ENCODE results near the gene GPER1.

GPER1 gene

GRCh38 chr7:1097120-1097504 is 9.2 kb downstream of the GPER1 start:
- H3K27me3 ChIP-seq (ENCODE audit: control insufficient read depth, insufficient read depth, low read length), result no peaks in the 10 kb centered on the region
- H3K4me3 ChIP-seq (ENCODE audit: low read length), result no peak overlapping the region
- H3K36me3 ChIP-seq (ENCODE audit: control insufficient read depth, insufficient read depth, low read length), result no peaks in the 10 kb centered on the region; the same call in 1 of the 2 replicates
- WGBS (ENCODE audit: insufficient coverage, insufficient read length), result no CpG with 5 or more reads among the region's 13 CpGs
- no peaks in the 10 kb centered on the region for H3K9me3 ChIP-seq (ENCODE audit: control insufficient read depth, insufficient read depth, low read length)
- no peak for DNase-seq (ENCODE audit: low read depth, low spot score)
- no peaks in the 10 kb centered on the region; the same call in 1 of the 2 replicates for H3K4me1 ChIP-seq (ENCODE audit: control insufficient read depth, insufficient read depth, low read length)
- no peak overlapping the region for H3K27ac ChIP-seq (ENCODE audit: low read length)

DNA sequence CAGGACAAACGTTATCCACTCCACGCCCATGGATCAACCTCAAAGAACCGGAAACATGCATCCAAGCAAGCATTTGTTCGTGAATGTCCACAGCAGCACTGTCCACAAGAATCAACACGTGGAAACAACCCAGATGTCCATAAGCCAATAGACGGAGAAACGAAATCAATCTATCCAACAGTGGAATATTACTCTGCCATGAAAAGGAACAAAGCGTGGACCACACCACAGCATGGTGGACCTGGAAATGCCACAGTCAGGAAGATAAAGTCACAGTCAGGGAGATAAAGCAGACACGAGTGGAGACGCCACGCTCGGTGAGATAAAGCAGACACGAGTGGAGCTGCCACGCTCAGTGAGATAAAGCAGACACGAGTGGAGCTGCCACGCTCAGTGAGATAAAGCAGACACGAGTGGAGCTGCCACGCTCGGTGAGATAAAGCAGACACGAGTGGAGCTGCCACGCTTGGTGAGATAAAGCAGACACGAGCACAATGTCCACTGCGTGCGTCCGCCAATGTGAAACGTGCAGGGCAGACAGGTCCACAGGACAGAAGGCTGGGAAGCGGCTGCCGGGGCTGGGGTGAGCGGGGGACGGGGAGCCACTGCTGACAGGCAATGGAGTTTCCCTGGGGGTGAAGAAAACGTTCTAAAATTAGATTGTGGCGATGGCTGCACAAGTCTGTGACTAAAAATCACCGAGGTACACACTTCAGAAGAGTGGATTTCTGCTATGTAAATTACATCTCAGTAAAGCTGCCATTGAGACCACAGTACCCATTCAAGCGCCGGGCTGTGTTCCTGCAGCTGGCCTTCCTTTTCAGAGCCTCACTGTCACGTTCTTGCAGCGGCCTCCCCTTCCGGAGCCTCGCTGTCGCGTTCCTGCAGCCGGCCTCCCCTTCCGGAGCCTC is 10.6 kb downstream of the GPER1 start:
- no CpG with 5 or more reads among the region's 43 CpGs for WGBS (ENCODE audit: insufficient coverage, insufficient read length)
- H3K4me1 ChIP-seq (ENCODE audit: control insufficient read depth, insufficient read depth, low read length), result no peaks in the 10 kb centered on the region; the same call in 1 of the 2 replicates

DNA sequence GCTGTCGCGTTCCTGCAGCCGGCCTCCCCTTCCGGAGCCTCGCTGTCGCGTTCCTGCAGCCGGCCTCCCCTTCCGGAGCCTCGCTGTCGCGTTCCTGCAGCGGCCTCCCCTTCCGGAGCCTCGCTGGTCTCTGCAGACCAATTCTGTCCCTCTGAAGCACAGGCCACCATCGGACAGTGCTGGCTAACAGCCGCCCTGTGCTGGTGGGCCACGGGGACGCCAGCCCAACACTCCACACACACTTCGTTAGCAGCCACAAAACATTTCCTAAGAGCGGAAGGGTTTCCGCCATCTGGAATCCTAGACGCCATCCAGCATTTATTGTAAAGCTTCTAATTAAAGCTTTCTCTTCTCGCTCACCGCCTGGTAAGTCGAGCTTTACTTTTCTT is 11.2 kb downstream of the GPER1 start:
- no peaks in the 10 kb centered on the region; the same call in 1 of the 2 replicates for H3K4me1 ChIP-seq (ENCODE audit: control insufficient read depth, insufficient read depth, low read length)
- no peaks in the 10 kb centered on the region for H3K9me3 ChIP-seq (ENCODE audit: control insufficient read depth, insufficient read depth, low read length)
- DNase-seq (ENCODE audit: low read depth, low spot score), result no peak
- H3K27me3 ChIP-seq (ENCODE audit: control insufficient read depth, insufficient read depth, low read length), result no peaks in the 10 kb centered on the region
- no peak overlapping the region for H3K4me3 ChIP-seq (ENCODE audit: low read length)
- no CpG with 5 or more reads among the region's 26 CpGs for WGBS (ENCODE audit: insufficient coverage, insufficient read length)
- H3K27ac ChIP-seq (ENCODE audit: low read length), result no peak overlapping the region
- no peaks in the 10 kb centered on the region; the same call in 1 of the 2 replicates for H3K36me3 ChIP-seq (ENCODE audit: control insufficient read depth, insufficient read depth, low read length)

More for the DNA sequence above, 10.6 kb downstream of the GPER1 start:
- H3K36me3 ChIP-seq (ENCODE audit: control insufficient read depth, insufficient read depth, low read length), result no peaks in the 10 kb centered on the region; the same call in 1 of the 2 replicates
- no peaks in the 10 kb centered on the region for H3K27me3 ChIP-seq (ENCODE audit: control insufficient read depth, insufficient read depth, low read length)
- no peak overlapping the region for H3K27ac ChIP-seq (ENCODE audit: low read length)
- H3K9me3 ChIP-seq (ENCODE audit: control insufficient read depth, insufficient read depth, low read length), result no peaks in the 10 kb centered on the region
- H3K4me3 ChIP-seq (ENCODE audit: low read length), result no peak overlapping the region
- no peak for DNase-seq (ENCODE audit: low read depth, low spot score)

- DNase-seq (ENCODE audit: low read depth, low spot score), result no peak
- H3K9me3 ChIP-seq (ENCODE audit: control insufficient read depth, insufficient read depth, low read length), result no peaks in the 10 kb centered on the region
- no peak overlapping the region for H3K27ac ChIP-seq (ENCODE audit: low read length)
- no peak overlapping the region for H3K4me3 ChIP-seq (ENCODE audit: low read length)
- WGBS (ENCODE audit: insufficient coverage, insufficient read length), result no CpG with 5 or more reads among the region's 16 CpGs
- no peaks in the 10 kb centered on the region; the same call in 1 of the 2 replicates for H3K4me1 ChIP-seq (ENCODE audit: control insufficient read depth, insufficient read depth, low read length)
- H3K27me3 ChIP-seq (ENCODE audit: control insufficient read depth, insufficient read depth, low read length), result no peaks in the 10 kb centered on the region
- no peaks in the 10 kb centered on the region; the same call in 1 of the 2 replicates for H3K36me3 ChIP-seq (ENCODE audit: control insufficient read depth, insufficient read depth, low read length)
Observed at GRCh38 chr7:1099637-1100036, 11.7 kb downstream of the GPER1 start.

DNA sequence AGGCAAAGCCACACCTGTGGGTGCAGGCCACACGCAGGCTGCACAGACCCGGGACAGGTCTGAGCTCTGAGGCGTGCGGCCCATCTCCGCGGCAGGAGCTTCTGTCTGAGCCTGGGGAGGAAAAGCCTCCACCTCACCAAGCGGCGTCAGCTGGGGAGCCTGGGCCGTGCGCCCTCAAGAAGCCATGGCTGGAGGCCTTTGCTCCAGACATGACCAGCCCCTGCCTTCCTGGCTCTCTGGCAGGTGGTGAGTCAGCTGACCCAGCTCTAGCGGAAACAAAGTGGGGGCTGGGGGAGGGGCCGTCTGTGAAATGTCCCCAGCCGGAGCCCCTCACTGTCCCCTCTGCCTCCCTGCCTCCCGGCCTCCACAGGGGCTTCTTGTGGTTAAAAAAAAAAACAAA is 12.5 kb downstream of the GPER1 start:
- WGBS (ENCODE audit: insufficient coverage, insufficient read length), result no CpG with 5 or more reads among the region's 14 CpGs
- no peak for DNase-seq (ENCODE audit: low read depth, low spot score)

DNA sequence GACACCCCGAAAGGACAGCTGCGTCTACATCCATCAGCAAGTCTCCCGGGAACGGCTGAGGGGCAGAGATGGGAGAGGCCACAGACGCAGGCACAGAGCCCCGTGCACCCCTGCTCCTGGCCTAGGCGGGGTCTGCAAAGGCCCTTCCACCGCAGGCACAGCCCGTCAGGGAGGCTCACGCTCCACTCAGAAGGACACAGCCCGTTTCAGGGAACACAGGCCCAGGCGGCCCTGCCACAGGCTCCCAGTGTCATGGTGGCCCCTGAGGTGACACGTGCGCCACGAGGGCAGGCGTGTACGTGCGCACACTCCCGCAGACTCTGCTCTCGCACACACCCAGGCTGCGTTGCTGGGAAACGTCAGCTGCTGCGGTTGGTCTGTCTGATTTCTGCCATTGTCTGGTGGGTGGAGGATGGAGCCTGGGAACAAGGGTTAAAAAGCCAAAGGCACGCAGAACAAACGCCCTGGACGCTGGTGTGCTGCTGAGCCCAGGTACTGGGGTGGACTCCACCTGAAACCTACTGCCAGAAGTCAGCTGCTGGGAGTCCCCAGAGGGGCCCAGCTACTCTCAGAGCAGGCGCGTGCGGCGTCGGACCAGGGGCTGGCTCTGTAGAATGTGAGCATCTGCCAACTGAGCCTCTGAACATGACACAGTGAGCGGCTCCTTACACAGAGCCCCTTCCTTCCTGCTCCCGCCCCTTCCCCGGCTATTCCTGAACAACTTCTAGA is 13.1 kb downstream of the GPER1 start:
- no CpG with 5 or more reads among the region's 34 CpGs for WGBS (ENCODE audit: insufficient coverage, insufficient read length)
- H3K4me3 ChIP-seq (ENCODE audit: low read length), result no peak overlapping the region
- no peaks in the 10 kb centered on the region; the same call in 1 of the 2 replicates for H3K36me3 ChIP-seq (ENCODE audit: control insufficient read depth, insufficient read depth, low read length)
- no peaks in the 10 kb centered on the region for H3K27me3 ChIP-seq (ENCODE audit: control insufficient read depth, insufficient read depth, low read length)
- no peaks in the 10 kb centered on the region for H3K9me3 ChIP-seq (ENCODE audit: control insufficient read depth, insufficient read depth, low read length)
- no peak for DNase-seq (ENCODE audit: low read depth, low spot score)
- H3K4me1 ChIP-seq (ENCODE audit: control insufficient read depth, insufficient read depth, low read length), result no peaks in the 10 kb centered on the region; the same call in 1 of the 2 replicates
- H3K27ac ChIP-seq (ENCODE audit: low read length), result no peak overlapping the region

More for the DNA sequence above, 12.5 kb downstream of the GPER1 start:
- H3K9me3 ChIP-seq (ENCODE audit: control insufficient read depth, insufficient read depth, low read length), result no peaks in the 10 kb centered on the region
- no peaks in the 10 kb centered on the region; the same call in 1 of the 2 replicates for H3K4me1 ChIP-seq (ENCODE audit: control insufficient read depth, insufficient read depth, low read length)
- H3K36me3 ChIP-seq (ENCODE audit: control insufficient read depth, insufficient read depth, low read length), result no peaks in the 10 kb centered on the region; the same call in 1 of the 2 replicates
- no peaks in the 10 kb centered on the region for H3K27me3 ChIP-seq (ENCODE audit: control insufficient read depth, insufficient read depth, low read length)
- no peak overlapping the region for H3K4me3 ChIP-seq (ENCODE audit: low read length)
- no peak overlapping the region for H3K27ac ChIP-seq (ENCODE audit: low read length)

- no CpG with 5 or more reads among the region's 47 CpGs for WGBS (ENCODE audit: insufficient coverage, insufficient read length)
- no peak overlapping the region for H3K27ac ChIP-seq (ENCODE audit: low read length)
- no peaks in the 10 kb centered on the region; the same call in 1 of the 2 replicates for H3K36me3 ChIP-seq (ENCODE audit: control insufficient read depth, insufficient read depth, low read length)
Observed at GRCh38 chr7:1101563-1102431, 13.9 kb downstream of the GPER1 start.

DNA sequence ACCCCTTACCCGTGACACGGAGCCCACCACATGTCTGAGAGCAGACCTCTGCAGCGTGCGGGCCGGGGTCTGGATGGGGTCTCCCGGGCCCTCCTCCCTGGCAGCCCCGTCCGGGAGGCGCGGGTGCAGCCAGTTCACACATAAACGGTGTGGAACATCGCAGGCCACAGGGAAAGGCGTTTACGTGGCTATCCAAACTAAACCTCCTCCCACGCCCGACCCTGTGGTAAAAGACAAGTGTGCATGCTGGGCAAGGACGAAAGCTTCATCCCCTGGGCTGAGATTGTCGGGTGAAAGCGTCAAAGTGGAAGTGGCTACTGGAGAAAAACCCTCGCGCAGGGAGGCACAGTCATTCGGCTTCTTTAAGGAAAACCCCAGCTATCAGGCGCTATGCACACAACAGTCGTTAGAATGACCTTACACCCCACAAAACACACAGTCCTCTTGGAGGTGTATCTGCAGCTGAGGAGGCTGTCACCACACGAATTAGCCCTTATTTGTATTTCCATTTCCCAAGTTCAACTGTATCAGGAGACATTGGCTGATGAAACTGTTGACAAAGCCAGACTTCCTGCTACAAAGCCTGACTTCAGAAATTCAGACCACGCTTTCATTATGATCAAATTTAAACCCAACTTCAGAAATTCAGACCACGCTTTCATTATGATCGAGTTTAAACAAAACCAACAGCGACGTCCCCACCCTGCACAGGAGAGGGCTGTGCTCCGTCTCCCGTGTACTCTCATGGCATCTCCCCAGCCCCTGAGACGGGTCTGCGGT is 15.3 kb downstream of the GPER1 start:
- no peaks in the 10 kb centered on the region; the same call in 1 of the 2 replicates for H3K36me3 ChIP-seq (ENCODE audit: control insufficient read depth, insufficient read depth, low read length)
- H3K27ac ChIP-seq (ENCODE audit: low read length), result no peak overlapping the region
- H3K4me1 ChIP-seq (ENCODE audit: control insufficient read depth, insufficient read depth, low read length), result no peaks in the 10 kb centered on the region; the same call in 1 of the 2 replicates
- H3K4me3 ChIP-seq (ENCODE audit: low read length), result no peak overlapping the region
- H3K27me3 ChIP-seq (ENCODE audit: control insufficient read depth, insufficient read depth, low read length), result no peaks in the 10 kb centered on the region
- WGBS (ENCODE audit: insufficient coverage, insufficient read length), result no CpG with 5 or more reads among the region's 34 CpGs
- DNase-seq (ENCODE audit: low read depth, low spot score), result no peak
- no peaks in the 10 kb centered on the region for H3K9me3 ChIP-seq (ENCODE audit: control insufficient read depth, insufficient read depth, low read length)

More at GRCh38 chr7:1101563-1102431, 13.9 kb downstream of the GPER1 start:
- no peaks in the 10 kb centered on the region for H3K27me3 ChIP-seq (ENCODE audit: control insufficient read depth, insufficient read depth, low read length)
- no peak overlapping the region for H3K4me3 ChIP-seq (ENCODE audit: low read length)
- DNase-seq (ENCODE audit: low read depth, low spot score), result no peak
- H3K4me1 ChIP-seq (ENCODE audit: control insufficient read depth, insufficient read depth, low read length), result no peaks in the 10 kb centered on the region; the same call in 1 of the 2 replicates
- no peaks in the 10 kb centered on the region for H3K9me3 ChIP-seq (ENCODE audit: control insufficient read depth, insufficient read depth, low read length)

GRCh38 chr7:1103789-1104515 is 16.0 kb downstream of the GPER1 start:
- H3K4me1 ChIP-seq (ENCODE audit: control insufficient read depth, insufficient read depth, low read length), result no peaks in the 10 kb centered on the region; the same call in 1 of the 2 replicates

More at GRCh38 chr7:1103789-1104515, 16.0 kb downstream of the GPER1 start:
- no peak for DNase-seq (ENCODE audit: low read depth, low spot score)
- Histone ChIP-seq H3K27ac (ENCODE audit: low read length) (no peak overlapping the region), H3K27me3 (ENCODE audit: control insufficient read depth, insufficient read depth, low read length) (no peaks in the 10 kb centered on the region), H3K9me3 (ENCODE audit: control insufficient read depth, insufficient read depth, low read length) (no peaks in the 10 kb centered on the region), H3K36me3 (ENCODE audit: control insufficient read depth, insufficient read depth, low read length) (no peaks in the 10 kb centered on the region; the same call in 1 of the 2 replicates), H3K4me3 (ENCODE audit: low read length) (no peak overlapping the region)
- WGBS (ENCODE audit: insufficient coverage, insufficient read length), result no CpG with 5 or more reads among the region's 21 CpGs
